ENCODE measurements around the gene DNM2.

GRCh38 chr19:10694706-10695307 is 23.1 kb upstream of the DNM2 start:
- TF ChIP-seq, protein P1, sequence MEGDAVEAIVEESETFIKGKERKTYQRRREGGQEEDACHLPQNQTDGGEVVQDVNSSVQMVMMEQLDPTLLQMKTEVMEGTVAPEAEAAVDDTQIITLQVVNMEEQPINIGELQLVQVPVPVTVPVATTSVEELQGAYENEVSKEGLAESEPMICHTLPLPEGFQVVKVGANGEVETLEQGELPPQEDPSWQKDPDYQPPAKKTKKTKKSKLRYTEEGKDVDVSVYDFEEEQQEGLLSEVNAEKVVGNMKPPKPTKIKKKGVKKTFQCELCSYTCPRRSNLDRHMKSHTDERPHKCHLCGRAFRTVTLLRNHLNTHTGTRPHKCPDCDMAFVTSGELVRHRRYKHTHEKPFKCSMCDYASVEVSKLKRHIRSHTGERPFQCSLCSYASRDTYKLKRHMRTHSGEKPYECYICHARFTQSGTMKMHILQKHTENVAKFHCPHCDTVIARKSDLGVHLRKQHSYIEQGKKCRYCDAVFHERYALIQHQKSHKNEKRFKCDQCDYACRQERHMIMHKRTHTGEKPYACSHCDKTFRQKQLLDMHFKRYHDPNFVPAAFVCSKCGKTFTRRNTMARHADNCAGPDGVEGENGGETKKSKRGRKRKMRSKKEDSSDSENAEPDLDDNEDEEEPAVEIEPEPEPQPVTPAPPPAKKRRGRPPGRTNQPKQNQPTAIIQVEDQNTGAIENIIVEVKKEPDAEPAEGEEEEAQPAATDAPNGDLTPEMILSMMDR (IDR thresholded peaks at IDR 0.05) = no peak
- no peak for TF ChIP-seq POLR2A (IDR thresholded peaks at IDR 0.05)

Data from lower leg skin (tissue), 3 donors.